HG03108 (cell line): ENCODE measurements around the gene C8G.

Experiments used
- ATAC-seq: cut with Tn5 transposase; IDR thresholded peaks from one replicate; pipeline ENCODE4 v1.9.1; 2021; ENCODE audit warnings: moderate library complexity; ENCODE audit not compliant: unreplicated experiment

Gene C8G

GRCh38 chr9:136940526-136941230 is 4.4 kb upstream of the C8G start:
- ATAC-seq, result no peak

- ATAC-seq, result no peak
These were observed 3.6 kb upstream of the C8G start for GRCh38 chr9:136941231-136942111.

GRCh38 chr9:136942112-136942880 is 2.7 kb upstream of the C8G start:
- ATAC-seq, result no peak

- ATAC-seq, result no peak
These were observed 2.2 kb upstream of the C8G start for GRCh38 chr9:136942881-136943230.

- ATAC-seq, result peak; percentile 3
These were observed 1.5 kb upstream of the C8G start for GRCh38 chr9:136943291-136944211.

- ATAC-seq, result peak; percentile 34
These were observed 878 bp upstream of the C8G start for GRCh38 chr9:136944212-136944518.

- ATAC-seq, result no peak
These were observed 537 bp downstream of the C8G start for GRCh38 chr9:136945333-136946227.

- no peak for ATAC-seq
These were observed 1.4 kb downstream of the C8G start for GRCh38 chr9:136946228-136947027.

GRCh38 chr9:136947028-136947891 is 2.2 kb downstream of the C8G start:
- no peak for ATAC-seq

- ATAC-seq, result no peak
These were observed 3.0 kb downstream of the C8G start for GRCh38 chr9:136947955-136948510.

- no peak for ATAC-seq
These were observed 4.3 kb downstream of the C8G start for GRCh38 chr9:136949239-136949816.

- ATAC-seq, result peak; percentile 79
These were observed 5.0 kb downstream of the C8G start for GRCh38 chr9:136949817-136950655.

- no peak for ATAC-seq
These were observed 5.7 kb downstream of the C8G start for GRCh38 chr9:136950656-136951276.

- ATAC-seq, result no peak
These were observed 6.7 kb downstream of the C8G start, which contains the start of gene LCN12 for GRCh38 chr9:136951541-136952320. Gene LCN12 (plus strand): TSS chr9:136952273. CDS start chr9:136952328, 55 bp downstream.

- ATAC-seq, result no peak
These were observed 7.3 kb downstream of the C8G start for GRCh38 chr9:136952321-136952850.
